BJ (cell line): ENCODE measurements around the gene ST6GALNAC1. TPM values are rescaled to one million over a fixed set of nuclear protein-coding genes. Genes with fewer than 3 reads are reported as not detected.

Experiments used
- CTCF ChIA-PET: fragments of 350-600 bp; formaldehyde crosslinking; extraction: SDS; loops from one replicate; lab custom pipeline; 2021; ENCODE audit warnings: antibody characterized with exemption, inconsistent platforms; lab: Yijun Ruan, JAX
- POLR2A ChIA-PET: fragments of 300-600 bp; sonication (Branson Sonifier 250); formaldehyde crosslinking; extraction: SDS; loops from one replicate; lab custom pipeline; 2021; ENCODE audit warnings: antibody characterized with exemption; lab: Charles Lee
- DNase-seq: peaks from one replicate; pipeline ENCODE4 v3.0.0-alpha.2; 2011; ENCODE audit warnings: low read depth
- H3K27me3 ChIP-seq: 2 replicates; pipeline ENCODE4 v1.6.0; 2011; ENCODE audit warnings: low read length; ENCODE audit not compliant: control insufficient read depth, insufficient read depth
- H3K36me3 ChIP-seq: 2 replicates; pipeline ENCODE4 v1.5.1; 2011; ENCODE audit warnings: low read length; ENCODE audit not compliant: control insufficient read depth, insufficient read depth
- H3K4me3 ChIP-seq: 2 replicates; pipeline ENCODE4 v1.5.1; 2011; ENCODE audit warnings: low read depth, mild to moderate bottlenecking, control low read depth, low read length
- polyA plus RNA-seq: library from polyadenylated mRNA; depleted of rRNA; stranded (reverse); fragments of >200 nt; gene quantifications from 2 replicates; pipeline ENCODE4 v1.2.3, GENCODE V29; 2011; rRNA removed
- small RNA-seq: library from RNA; depleted of rRNA; stranded (forward); fragments of <200 nt; gene quantifications from one replicate; pipeline ENCODE3, GENCODE V24; 2012; ENCODE audit warnings: low replicate concordance, low read depth; ENCODE audit not compliant: insufficient read length
- TF ChIP-seq, protein P1 (sequence below): IDR thresholded peaks from 2 replicates; pipeline ENCODE4 v1.5.1; 2011; ENCODE audit warnings: low read depth, mild to moderate bottlenecking, control low read depth, inconsistent platforms, low read length, moderate library complexity; ENCODE audit not compliant: insufficient read depth

Gene ST6GALNAC1
- polyA plus RNA-seq, 1 experiment, result not detected

GRCh38 chr17:76577876-76578275, 65.7 kb downstream of the ST6GALNAC1 start:
- ChIA-PET CTCF (interaction anchor here (0.9 to 1.3 kb wide), 3 partner anchors 16 to 46 kb away, joined by 3 to 4 read pairs (median 4); no protein-coding TSS in a partner anchor), POLR2A (interaction anchor here (0.5 kb wide), 1 partner anchor 11 kb away, joined by 3 read pairs; no protein-coding TSS in a partner anchor)
- no peak overlapping the region for H3K4me3 ChIP-seq
- no peak for DNase-seq
- H3K36me3 ChIP-seq, result no peaks in the 10 kb centered on the region
- TF ChIP-seq, protein P1, sequence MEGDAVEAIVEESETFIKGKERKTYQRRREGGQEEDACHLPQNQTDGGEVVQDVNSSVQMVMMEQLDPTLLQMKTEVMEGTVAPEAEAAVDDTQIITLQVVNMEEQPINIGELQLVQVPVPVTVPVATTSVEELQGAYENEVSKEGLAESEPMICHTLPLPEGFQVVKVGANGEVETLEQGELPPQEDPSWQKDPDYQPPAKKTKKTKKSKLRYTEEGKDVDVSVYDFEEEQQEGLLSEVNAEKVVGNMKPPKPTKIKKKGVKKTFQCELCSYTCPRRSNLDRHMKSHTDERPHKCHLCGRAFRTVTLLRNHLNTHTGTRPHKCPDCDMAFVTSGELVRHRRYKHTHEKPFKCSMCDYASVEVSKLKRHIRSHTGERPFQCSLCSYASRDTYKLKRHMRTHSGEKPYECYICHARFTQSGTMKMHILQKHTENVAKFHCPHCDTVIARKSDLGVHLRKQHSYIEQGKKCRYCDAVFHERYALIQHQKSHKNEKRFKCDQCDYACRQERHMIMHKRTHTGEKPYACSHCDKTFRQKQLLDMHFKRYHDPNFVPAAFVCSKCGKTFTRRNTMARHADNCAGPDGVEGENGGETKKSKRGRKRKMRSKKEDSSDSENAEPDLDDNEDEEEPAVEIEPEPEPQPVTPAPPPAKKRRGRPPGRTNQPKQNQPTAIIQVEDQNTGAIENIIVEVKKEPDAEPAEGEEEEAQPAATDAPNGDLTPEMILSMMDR, result no peak
- H3K27me3 ChIP-seq, result no peaks in the 10 kb centered on the region

- ChIA-PET POLR2A (no interaction called here), CTCF (no interaction called here)
- Histone ChIP-seq H3K4me3 (no peak overlapping the region), H3K27me3 (no peaks in the 10 kb centered on the region), H3K36me3 (no peaks in the 10 kb centered on the region)
- TF ChIP-seq, protein P1, result no peak
- no peak for DNase-seq
These were observed 67.4 kb downstream of the ST6GALNAC1 start for GRCh38 chr17:76576189-76576588.

- Histone ChIP-seq H3K4me3 (no peak overlapping the region), H3K27me3 (no peaks in the 10 kb centered on the region), H3K36me3 (no peaks in the 10 kb centered on the region)
- TF ChIP-seq, protein P1, result no peak
- DNase-seq, result no peak
- ChIA-PET CTCF (interaction anchor here (1.1 kb wide), 1 partner anchor 106 kb away, joined by 3 read pairs; no protein-coding TSS in a partner anchor), POLR2A (no interaction called here)
These were observed 68.0 kb downstream of the ST6GALNAC1 start for GRCh38 chr17:76575570-76575969.

Small RNA genes lying within 50 kb of the gene (small RNA-seq; reads per million reads assigned to genes)
- gene AC015802.2, result not detected
- gene RNU6-227P, result not detected

Other genes with a start within 250 kb of the ST6GALNAC1 start
- gene UBE2O, start 190.6 kb downstream of the ST6GALNAC1 start, polyA plus RNA-seq, result 7.0 and 11.1 TPM in 2 replicates
- gene AANAT, start 176.2 kb downstream of the ST6GALNAC1 start, polyA plus RNA-seq, result not detected in 2 replicates
- gene RHBDF2, start 142.3 kb downstream of the ST6GALNAC1 start, polyA plus RNA-seq, result 6.4 and 8.9 TPM in 2 replicates
- 1.1 and 1.4 TPM in 2 replicates for gene CYGB, start 106.0 kb downstream of the ST6GALNAC1 start, polyA plus RNA-seq
- 0.21 TPM in 1 of 2 replicates, not detected in the other for gene PRCD, start 103.7 kb downstream of the ST6GALNAC1 start, polyA plus RNA-seq
- 0.72 and 0.89 TPM in 2 replicates for gene ST6GALNAC2, start 57.9 kb downstream of the ST6GALNAC1 start, polyA plus RNA-seq
- gene MXRA7, start 67.2 kb upstream of the ST6GALNAC1 start, polyA plus RNA-seq, result 298 and 300 TPM in 2 replicates
- 12.5 and 17.2 TPM in 2 replicates for gene JMJD6, start 82.8 kb upstream of the ST6GALNAC1 start, polyA plus RNA-seq
- 35.0 and 49.8 TPM in 2 replicates for gene METTL23, start 83.1 kb upstream of the ST6GALNAC1 start, polyA plus RNA-seq
- gene SRSF2, start 93.6 kb upstream of the ST6GALNAC1 start, polyA plus RNA-seq, result 110 and 130 TPM in 2 replicates
- 18.6 and 27.9 TPM in 2 replicates for gene MFSD11, start 94.4 kb upstream of the ST6GALNAC1 start, polyA plus RNA-seq
- 0.23 and 0.58 TPM in 2 replicates for gene MGAT5B, start 224.6 kb upstream of the ST6GALNAC1 start, polyA plus RNA-seq